Erythroblast (primary cell): ENCODE data around the gene LMBR1.

ENCODE experiments used
- GATA1 ChIP-seq: IDR thresholded peaks from 2 replicates; pipeline ENCODE4 v1.6.1; 2011; ENCODE audit warnings: low read depth, mild to moderate bottlenecking, control low read depth, low read length, moderate library complexity
- POLR2A ChIP-seq: IDR thresholded peaks from 2 replicates; pipeline ENCODE4 v1.6.1; 2011; ENCODE audit warnings: mild to moderate bottlenecking, low read length

- TF ChIP-seq POLR2A (no peak), GATA1 (no peak)
These were observed 111.0 kb downstream of the LMBR1 start for GRCh38 chr7:156781972-156782371.
